Measurements from ENCODE around the gene RNF223. TPM values are rescaled to one million over a fixed set of nuclear protein-coding genes. Genes with fewer than 3 reads are reported as not detected.

Gene RNF223
- total RNA-seq, 1 experiment from 2014 or later = not detected

GRCh38 chr1:1099506-1100183, 25.5 kb upstream of the RNF223 start:
- Histone ChIP-seq H3K27ac (ENCODE audit: insufficient read length, low read depth, low read length) (no peak overlapping the region), H4K5ac (ENCODE audit: insufficient read length, low read depth, low read length) (no peak overlapping the region), H3K18ac (ENCODE audit: insufficient read length, low read depth, low read length) (no peak overlapping the region), H3K27me3 (ENCODE audit: insufficient read depth, low read length) (no peaks in the 10 kb centered on the region), H4K8ac (replicated peaks; ENCODE audit: insufficient read length, low read depth, low read length) (no peak overlapping the region), H2BK120ac (ENCODE audit: low read depth, low read length, poor library complexity, severe bottlenecking) (no peak overlapping the region), H3K79me2 (ENCODE audit: insufficient read depth, low read length) (no peaks in the 10 kb centered on the region), H3K56ac (ENCODE audit: insufficient read length, low read depth, low read length) (no peak overlapping the region), H2AK5ac (ENCODE audit: insufficient read length, low read length) (no peak overlapping the region), H2BK5ac (ENCODE audit: insufficient read length, low read length) (no peak overlapping the region), H3T11ph (ENCODE audit: low read length) (no peak overlapping the region), H3K14ac (ENCODE audit: insufficient read depth, low read length) (no peak overlapping the region), H2BK20ac (ENCODE audit: low read depth, low read length, poor library complexity, severe bottlenecking) (no peak overlapping the region), H2AFZ (ENCODE audit: low read length) (no peak overlapping the region), H3K23me2 (ENCODE audit: insufficient read length, low read depth, low read length, poor library complexity, severe bottlenecking) (no peaks in the 10 kb centered on the region), H3K4ac (ENCODE audit: low read depth, low read length) (no peak overlapping the region), H2BK12ac (ENCODE audit: insufficient read length, low read depth, low read length) (no peak overlapping the region), H3K79me1 (ENCODE audit: insufficient read depth, low read depth, low read length, poor library complexity, severe bottlenecking) (no peaks in the 10 kb centered on the region), H4K20me1 (ENCODE audit: control insufficient read depth, insufficient read depth, insufficient read length) (no peaks in the 10 kb centered on the region), H3K4me1 (ENCODE audit: insufficient read depth, low read length) (no peaks in the 10 kb centered on the region), H3K4me2 (ENCODE audit: insufficient read depth, insufficient read length, low read length) (no peak overlapping the region), H4K91ac (ENCODE audit: insufficient read length, low read depth, low read length) (no peak overlapping the region), H3K9me3 (ENCODE audit: control insufficient read depth, low read depth, low read length) (no peaks in the 10 kb centered on the region), H2BK15ac (ENCODE audit: low read depth, low read length) (no peak overlapping the region), H3K23ac (ENCODE audit: insufficient read length, low read depth, low read length) (no peak overlapping the region), H3K9ac (ENCODE audit: extremely low read depth, insufficient read length, low read length) (no peak overlapping the region)
- Mint-ChIP-seq H3K9me3 (peaks cover 27 to 43% of the 10 kb centered on the region in 2 experiments), H3K4me1 (no peaks in the 10 kb centered on the region), H3K36me3 (ENCODE audit: insufficient read depth in 1 of 3, low read depth in 3 of 3) (peaks cover 4 to 27% (median 7%) of the 10 kb centered on the region in 3 experiments), H3K27ac (no peak overlapping the region), H3K27me3 (ENCODE audit: low read depth) (peaks cover 29% of the 10 kb centered on the region), H3K4me3 (no peak overlapping the region)
- WGBS (ENCODE audit: extremely low coverage, insufficient read length, low lambda C conversion rate) = no CpG with 5 or more reads among the region's 4 CpGs
- no peak for DNase-seq
- TF ChIP-seq CTCF (conservative IDR thresholded peaks at IDR 0.05) = no peak
